Fibroblast of lung (primary cell): Measurements from ENCODE around the gene CAMK2G.

Experiments used
- EZH2 ChIP-seq: IDR thresholded peaks from 2 replicates; pipeline ENCODE4 v1.5.1; 2012; ENCODE audit warnings: low read length, control low read depth, mild to moderate bottlenecking; ENCODE audit errors: missing control alignments
- TF ChIP-seq, protein P1 (sequence below), 2 donors: IDR thresholded peaks in 1 of 2; conservative IDR thresholded peaks in 1 of 2; 1 replicate in 1 of 2; 2 replicates in 1 of 2; pipeline ENCODE4 v1.5.1; 2011 to 2012; ENCODE audit warnings: low read length in 2 of 2, control low read depth in 1 of 2, inconsistent platforms in 1 of 2, low read depth in 1 of 2, mild to moderate bottlenecking in 1 of 2

DNA sequence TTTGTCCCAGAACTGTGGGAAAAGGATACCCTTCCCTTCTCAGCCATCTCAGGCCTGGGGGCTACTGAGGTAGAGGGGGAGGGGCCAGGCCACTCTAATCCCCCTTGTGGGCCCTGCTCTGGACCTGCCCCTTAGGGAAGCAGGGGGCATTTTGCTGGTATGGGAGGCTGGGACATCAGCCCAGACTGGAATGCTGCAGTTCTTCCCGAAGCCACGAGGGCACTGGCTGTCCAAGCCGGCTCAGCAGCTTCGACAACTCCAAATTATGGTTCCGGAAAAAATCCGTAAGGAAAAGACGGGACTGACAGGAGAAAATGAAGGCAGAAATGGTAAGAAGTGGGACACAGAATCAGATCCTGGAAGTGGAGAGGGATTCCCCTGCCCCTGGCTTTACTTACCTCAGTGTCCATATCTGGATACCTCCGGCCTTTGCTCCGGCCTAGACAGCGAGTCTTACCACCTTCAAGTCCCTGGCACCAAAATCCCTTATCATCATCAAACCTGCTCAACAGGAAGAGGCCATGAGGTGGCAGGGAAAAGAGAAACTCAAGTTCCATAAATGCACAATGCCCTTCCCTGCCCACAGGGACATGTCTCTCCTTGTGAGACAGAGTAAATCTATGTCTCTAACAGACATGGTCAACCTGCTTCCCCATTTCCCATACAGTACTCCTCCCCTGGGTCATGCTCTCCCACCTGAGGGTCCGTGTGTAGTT is 71.9 kb downstream of the CAMK2G start:
- TF ChIP-seq, protein P1, sequence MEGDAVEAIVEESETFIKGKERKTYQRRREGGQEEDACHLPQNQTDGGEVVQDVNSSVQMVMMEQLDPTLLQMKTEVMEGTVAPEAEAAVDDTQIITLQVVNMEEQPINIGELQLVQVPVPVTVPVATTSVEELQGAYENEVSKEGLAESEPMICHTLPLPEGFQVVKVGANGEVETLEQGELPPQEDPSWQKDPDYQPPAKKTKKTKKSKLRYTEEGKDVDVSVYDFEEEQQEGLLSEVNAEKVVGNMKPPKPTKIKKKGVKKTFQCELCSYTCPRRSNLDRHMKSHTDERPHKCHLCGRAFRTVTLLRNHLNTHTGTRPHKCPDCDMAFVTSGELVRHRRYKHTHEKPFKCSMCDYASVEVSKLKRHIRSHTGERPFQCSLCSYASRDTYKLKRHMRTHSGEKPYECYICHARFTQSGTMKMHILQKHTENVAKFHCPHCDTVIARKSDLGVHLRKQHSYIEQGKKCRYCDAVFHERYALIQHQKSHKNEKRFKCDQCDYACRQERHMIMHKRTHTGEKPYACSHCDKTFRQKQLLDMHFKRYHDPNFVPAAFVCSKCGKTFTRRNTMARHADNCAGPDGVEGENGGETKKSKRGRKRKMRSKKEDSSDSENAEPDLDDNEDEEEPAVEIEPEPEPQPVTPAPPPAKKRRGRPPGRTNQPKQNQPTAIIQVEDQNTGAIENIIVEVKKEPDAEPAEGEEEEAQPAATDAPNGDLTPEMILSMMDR (conservative IDR thresholded peaks at IDR 0.05 in 1 of 2, IDR thresholded peaks at IDR 0.05 in 1 of 2; ENCODE audit: low read depth in 1 of 2, low read length in 2 of 2) = peak in 1 of 2 donors; percentile 6
- TF ChIP-seq EZH2 = no peak
